ENCODE data around the gene PCDHGC5.

- no peak for TF ChIP-seq YY1 (IDR thresholded peaks at IDR 0.05; ENCODE audit: insufficient read depth, insufficient read length)
- no peak for TF ChIP-seq SUZ12 (IDR thresholded peaks at IDR 0.05; ENCODE audit: extremely low read depth, insufficient read depth, insufficient read length)
- TF ChIP-seq ZNF274 (IDR thresholded peaks at IDR 0.05; ENCODE audit: low read depth, low read length) = no peak
Observed at GRCh38 chr5:141504216-141504615, 15.3 kb downstream of the PCDHGC5 start.

Data from NT2/D1 (cell line).